HG03135 (cell line): ENCODE measurements around the gene SPX.

Source experiments
- ATAC-seq: cut with Tn5 transposase; IDR thresholded peaks from one replicate; pipeline ENCODE4 v1.9.1; 2021; ENCODE audit warnings: mild to moderate bottlenecking, moderate library complexity; ENCODE audit not compliant: unreplicated experiment

The SPX gene

DNA sequence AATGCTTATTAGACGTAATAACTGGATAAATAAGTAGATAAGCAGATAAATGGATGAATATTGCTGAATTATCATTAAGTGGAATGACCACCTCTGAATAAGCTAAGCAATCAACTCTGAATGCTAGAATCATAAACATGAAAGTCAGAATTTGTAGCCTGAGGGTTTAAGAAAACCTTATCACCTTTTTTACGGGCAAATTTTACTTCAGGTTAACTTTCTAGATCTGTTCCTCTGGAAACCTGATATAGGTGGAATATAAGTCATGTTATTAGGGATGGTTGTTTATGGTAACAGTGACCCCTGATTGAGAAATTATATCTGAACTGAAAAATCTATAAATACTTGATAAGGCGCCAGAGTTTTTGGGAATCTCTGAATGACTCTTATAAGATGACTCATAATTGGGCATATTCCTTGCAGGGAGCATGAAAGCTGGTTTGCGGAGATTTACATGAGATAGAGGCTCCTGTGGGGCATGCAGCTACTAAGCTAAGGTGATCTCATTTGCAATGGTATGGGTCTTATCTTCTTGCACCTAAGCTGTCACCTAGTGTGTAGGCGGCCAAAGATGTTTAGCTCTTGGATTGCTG lies 12.1 kb downstream of the SPX start:
- ATAC-seq: no peak

DNA sequence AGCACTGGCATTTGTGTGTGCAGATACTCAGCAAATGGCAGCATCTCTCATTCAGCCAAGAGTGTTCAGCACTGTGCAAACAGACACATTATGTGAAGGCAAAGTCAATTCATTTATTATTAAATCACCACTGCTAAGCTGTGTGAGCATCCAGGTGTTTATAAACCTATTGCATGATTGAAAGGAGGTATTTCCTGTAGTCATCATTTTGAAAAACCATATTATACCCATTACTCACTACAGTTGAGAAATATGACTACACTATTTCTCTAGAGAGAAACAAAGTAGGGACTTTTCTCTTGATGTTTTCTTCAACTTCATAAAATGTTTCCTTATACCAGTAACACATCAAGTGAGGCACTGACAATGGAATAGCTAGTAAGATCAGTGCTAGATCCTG lies 13.7 kb downstream of the SPX start:
- no peak for ATAC-seq

DNA sequence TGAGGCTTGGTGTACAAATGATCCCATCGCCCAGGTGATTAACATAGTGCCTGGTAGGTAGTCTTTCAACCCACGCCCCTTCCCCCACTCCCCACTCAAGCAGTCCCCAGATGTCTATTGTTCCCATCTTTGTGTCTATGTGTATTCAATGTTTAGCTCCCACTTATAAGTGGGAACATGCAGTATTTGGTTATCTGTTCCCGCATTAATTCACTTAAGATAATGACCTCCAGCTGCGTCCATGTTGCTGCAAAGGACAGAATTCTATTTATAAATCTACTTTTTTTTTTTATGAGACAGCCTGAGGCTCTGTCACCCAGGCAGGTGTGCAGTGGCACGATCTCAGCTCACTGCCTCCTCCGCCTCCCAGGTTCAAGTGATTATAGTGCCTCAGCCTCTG lies 15.7 kb downstream of the SPX start:
- no peak for ATAC-seq

DNA sequence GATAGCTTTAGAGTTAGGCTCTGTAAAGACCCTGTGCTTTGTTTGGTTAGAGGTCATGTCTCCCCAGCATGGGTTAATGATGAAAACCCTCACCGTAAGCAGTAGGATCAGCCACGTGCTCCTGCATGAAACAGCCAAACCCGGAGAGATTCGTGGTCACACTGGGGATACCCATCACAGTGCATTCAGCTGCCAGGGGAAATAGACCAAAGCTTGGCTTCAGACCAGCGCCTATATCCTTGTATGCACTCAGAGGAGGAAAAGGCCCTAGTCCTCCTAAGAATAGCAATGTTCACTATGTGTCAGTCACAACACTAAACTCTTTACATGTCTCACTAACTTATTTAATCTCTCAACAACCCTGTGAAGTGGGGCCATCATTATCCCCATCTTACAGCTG lies 16.3 kb downstream of the SPX start:
- ATAC-seq: no peak

DNA sequence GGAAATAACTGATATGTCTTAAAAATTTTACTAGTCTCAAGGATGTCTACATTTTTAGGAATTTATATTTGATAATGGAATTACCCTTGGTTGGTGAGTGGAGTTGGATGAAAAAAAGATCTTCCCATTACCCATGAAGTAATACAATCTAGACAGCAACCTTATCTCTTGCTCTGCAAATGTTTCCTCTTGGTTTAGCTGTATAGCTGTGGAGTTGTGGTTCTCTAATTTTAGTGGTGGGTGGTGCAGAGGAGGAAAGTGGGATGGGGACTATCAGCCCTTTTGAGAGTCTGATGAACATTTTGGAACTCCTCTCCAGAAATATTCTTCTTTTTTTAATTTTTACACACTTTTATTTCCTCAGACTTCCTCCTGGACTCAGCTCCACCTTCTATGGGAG lies 17.1 kb downstream of the SPX start:
- ATAC-seq: no peak

DNA sequence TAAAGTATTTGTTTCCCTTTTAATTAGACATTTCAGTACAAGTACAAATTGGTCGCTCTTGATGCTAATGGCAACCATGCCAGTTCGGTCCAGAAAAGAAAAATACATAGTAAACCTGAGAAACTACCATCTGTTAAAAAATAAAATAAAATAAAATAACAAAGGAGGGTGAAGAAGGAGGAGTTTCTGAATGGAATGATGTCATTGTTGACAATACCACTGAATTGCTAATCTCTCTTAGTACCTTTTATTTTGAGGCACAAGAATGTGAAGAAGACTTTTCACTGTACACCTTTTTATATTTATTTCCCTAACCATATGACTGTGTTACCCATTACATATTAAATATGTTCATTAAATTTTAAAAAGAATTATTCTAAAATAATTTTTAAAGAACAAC lies 19.5 kb downstream of the SPX start:
- ATAC-seq: no peak

DNA sequence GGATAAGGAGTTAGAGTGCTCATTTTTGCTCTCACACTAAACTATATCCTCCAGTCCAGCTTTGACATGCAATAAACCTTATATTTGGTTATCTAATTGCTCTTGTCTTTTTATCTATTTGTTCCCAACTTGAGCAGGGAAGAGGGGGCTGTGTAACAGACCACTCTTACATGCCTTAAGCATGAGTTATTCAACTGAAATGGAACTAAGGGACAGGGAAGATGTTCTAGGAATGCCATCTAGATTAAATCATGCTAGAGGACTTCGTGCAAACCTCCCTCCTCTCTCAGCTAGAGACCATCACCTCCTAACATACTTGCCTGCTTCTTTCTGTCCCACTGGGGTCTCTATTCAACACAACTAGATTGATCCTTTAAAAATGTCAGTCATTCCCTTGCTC lies 20.6 kb downstream of the SPX start:
- no peak for ATAC-seq

DNA sequence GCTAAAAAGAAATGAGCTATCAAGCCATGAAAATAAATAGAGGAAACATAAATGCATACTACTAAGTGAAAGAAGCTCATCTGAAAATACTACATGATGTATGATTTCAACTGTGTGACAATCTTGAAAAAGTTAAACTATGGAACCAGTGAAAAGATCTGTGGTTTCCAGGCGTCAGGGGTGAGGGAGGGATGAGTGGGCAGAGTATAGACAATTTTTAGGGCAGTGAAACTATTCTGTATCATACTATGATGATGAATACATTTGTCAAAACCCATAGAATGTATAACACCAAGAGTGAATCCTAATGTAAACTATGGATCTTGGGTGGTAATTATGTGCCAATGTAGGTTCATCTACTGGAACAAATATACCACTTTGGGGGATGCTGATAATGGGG lies 21.3 kb downstream of the SPX start:
- ATAC-seq: no peak

DNA sequence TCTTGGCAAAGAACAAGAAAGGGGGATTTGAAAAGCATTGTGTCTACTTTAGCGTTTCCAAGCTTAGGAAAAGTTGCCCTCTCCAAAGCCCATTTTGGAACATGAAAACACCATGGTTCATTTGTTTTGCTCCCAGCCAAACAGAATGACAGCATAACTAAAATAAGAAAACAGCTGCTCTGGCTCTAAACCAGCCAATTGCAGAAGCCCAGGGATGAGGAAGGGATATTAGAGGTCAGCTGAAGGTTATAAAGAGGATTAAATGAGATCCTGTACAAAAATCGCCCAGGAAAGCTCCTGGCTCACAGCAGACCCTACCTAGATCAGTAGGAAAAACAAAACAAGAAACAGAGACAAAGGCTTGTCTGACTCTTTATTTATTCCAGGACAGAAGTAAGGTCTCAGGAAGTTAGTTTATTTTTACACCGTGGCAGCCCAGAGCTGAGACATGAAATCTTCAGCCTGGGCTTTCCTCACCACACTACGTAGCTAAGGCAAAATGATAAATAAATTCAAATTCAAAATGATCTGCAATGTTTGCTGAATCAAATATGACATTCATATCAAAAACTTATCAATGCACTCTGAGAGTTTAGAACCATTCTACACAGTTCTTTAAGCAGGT lies 25.9 kb downstream of the SPX start:
- ATAC-seq: no peak

DNA sequence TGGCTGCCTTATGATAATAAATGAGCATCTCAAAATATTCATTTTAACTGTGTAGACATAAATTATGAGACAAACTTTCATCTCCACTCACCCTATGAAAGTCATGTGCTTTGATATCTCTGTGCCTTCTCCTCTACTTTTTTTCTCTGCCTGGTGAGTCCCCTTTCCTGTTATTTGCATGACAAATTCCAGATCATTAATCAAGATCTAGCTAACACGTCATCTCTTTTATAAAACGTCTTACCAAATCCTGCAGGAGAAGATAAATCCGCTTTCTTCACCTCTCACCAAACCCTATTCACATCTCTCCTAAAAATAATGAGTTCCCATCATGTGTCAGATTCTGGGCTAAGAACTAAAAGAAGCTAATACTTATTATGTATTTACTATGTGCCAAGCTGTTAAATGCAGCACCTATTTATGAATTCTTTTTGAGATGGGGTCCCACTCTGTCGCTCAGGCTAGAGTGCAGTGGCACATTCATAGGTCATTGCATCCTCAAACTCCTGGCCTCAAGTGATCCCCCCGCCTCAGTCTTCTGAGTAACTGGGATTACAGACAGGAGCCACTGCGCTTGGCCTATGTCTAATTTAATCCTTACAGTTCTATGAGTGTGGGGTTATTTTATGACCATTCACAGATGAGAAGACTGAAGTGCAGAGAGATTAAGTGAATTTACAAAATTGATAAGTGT lies 26.7 kb downstream of the SPX start:
- ATAC-seq: no peak

DNA sequence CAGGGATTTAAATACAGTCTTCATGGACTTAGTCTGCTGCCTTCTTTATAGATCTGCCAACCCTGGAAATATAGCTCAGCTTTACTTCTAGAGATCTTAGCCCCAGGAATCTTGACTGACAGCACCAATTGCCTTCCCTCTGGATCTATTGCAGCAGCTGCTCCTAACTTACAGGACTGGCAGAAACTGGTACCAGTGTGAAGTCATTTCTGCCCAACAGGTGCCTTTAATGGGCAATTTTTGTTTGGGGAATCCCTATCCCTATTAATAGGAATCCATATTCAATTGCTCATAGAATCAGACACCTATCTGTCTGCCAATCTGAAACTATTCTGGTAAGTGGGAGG lies 27.2 kb downstream of the SPX start:
- ATAC-seq: no peak

DNA sequence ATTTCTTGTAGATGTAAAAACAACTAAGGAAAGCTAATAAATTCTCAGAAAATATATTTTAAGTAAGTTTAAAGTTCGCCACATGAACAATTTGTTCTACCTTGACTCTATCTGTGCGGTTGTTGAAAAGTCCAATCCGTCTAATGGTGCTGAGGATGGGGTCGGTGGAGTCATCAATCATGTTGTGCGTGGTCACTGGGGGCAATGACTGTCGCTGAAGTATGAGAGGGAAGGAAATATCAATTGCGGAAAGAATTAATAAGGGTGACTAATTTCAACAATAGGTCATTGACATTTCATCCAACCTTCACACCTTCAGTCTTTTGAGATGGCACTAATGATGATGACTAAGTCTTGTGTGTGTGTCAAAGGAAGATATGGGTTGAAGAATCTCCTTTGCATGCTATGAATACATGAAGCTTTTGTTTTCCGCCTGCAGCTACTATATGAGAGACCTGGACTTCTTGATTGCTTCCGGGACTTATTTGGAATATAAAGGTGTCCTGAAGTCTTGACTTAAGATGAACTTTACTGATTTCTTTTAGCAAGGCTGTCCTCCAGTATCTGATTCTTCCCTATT lies 32.1 kb downstream of the SPX start:
- ATAC-seq: no peak

DNA sequence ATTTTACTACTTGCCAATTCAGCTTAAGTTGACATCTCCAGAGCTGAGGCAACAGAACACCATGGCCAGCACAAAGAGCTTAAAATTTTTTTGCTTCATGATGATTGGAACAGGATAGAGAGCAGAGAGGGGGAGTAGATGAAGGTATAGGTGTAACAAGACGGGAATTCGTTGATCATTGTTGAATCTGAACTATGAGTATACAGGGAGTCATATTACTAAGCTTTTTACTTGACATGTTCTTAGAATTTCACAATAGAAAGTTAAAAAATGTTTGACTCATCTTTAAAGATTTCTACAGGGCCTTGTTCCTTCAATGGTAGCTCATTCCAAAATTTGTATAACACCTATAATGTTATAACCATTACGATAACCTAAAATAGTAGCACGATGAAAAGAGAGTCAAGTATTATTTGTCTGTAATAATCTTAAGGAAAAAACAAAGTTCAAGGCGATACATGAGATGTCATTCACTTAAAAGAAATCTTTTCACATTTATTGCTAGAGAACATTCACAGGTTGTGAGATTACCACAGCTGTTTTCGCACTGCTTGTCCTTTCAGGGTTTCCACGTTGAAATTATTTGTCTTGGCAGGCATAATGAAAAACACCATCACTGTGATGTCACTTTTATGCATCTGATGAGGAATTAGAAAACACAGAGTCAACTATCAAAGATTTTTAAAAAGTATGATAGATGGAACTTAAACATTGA lies 33.9 kb downstream of the SPX start:
- no peak for ATAC-seq

DNA sequence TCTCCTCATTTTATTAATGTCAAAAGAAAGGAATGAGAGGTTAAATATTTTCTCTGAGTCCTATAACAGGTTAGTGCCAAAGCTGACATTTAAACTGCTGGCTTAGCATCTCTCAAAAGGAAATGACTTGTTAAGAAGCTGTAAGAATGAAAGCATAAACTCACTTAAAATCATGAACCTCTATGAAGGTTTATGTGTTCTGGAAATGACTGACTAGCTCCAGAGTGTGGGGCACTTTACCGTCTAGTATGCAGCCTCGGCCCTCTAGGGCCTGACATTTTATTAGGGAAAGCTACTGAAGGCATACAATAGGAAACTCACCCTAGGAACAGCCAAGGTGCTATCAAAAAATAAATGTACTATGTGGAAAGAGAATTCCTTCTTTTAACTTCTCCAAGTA lies 35.1 kb downstream of the SPX start:
- no peak for ATAC-seq

DNA sequence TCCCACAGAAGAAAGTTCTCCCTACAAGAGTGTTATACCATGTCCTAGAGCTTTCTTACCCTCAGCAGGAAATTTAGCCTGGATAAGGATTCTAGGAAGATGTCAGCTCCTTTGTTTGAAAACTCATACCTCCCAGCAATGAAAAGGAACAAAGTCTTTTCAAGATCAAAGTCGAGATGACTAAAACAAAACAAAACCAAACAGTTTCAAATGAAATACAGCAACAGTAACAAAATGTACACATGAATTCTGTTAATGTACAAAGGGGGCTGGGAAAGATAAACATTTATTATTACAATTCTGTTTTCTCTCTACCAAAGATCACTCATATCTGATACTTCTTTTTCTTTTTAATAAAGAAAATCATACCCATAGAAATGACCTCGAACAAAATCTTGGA lies 36.8 kb downstream of the SPX start:
- ATAC-seq: no peak

DNA sequence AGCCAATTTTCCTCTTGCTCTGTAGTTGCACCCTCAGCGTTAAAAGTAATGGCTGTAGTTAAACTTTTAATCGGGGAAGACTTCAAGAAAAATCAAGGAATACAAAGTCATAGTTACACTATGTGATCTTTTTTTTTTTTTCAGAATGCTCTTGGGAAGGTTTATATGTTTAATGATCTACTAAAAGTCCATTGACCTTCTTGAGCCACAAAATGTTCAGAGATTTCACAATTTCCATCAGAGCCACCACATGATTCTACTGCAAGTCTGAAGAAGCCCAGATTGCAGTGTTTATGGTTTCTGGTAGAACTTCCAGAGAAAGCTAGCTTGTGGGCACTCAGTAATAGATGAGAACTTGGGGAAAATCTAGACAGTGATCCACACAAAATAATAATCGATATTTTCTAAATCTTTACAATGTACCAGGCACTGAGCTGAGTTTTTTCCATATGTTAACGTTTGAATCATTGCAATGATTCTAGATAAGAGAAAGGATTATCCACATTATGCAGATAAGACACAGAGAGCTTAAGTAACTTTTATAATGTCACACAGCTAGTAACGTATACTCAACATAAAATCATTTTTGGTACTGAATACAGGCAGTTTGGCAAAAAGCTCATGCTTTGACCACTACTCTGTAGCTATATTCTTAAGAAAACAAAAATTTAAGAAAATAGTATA lies 40.3 kb downstream of the SPX start:
- no peak for ATAC-seq

DNA sequence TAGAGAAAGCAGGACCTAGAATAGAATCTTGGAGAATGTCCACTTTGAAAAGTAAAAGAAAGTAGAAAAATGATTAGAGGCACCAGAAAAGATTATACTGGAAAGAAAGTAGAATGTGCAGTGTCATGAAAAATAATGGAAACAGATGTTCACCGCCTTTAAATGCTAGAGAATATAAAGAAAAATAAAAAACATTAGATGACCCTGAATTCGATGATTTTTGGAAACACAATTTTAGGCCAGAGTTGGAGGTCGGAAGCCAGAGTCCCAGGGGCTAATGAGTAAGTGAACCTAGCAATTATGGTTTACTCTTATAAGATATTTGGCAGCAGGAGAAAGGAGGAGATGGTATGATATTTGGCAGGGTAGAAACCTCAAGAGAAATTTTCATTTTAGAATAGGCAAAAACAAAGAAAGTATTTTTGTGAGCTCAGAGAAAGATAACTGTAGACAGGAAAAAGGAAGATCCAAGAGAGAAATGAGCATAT lies 40.9 kb downstream of the SPX start:
- no peak for ATAC-seq

DNA sequence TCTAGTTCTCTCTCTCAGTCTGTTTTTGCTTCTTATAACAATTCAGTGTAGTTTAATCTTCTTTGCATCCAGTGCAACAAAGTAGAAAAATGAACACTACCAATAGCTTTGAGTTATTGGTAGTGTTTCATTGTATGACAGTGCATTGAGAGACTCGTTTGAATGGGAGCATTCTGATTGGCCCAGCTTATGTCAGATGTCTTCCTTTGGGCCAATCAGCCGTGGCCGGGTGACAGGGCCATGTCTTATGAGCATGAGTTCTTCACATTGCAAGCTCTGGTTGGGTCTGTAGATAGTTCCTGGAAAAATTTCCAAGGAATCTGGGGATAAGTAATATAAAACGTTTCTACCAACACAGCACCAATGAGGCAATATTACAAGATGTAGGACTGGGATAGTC lies 42.0 kb downstream of the SPX start:
- ATAC-seq: no peak

DNA sequence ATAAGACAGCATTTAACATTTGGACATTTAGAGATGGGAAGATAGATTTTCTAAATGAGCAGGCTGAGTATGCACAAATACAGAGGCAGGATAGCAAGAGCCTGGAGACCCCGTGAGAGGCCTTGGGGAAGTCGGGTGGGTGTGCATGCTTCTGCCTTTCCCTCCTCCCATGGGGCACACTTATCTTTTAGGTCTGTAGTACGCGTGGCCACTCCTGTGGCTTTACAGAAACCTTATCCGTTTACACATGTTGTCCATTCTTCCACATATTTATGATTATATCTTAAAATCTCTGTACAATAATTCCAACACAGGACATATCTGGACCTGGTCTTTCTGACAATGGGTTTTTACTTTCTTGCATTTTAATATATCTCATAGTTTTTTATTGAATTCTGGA lies 45.0 kb downstream of the SPX start:
- ATAC-seq: no peak

DNA sequence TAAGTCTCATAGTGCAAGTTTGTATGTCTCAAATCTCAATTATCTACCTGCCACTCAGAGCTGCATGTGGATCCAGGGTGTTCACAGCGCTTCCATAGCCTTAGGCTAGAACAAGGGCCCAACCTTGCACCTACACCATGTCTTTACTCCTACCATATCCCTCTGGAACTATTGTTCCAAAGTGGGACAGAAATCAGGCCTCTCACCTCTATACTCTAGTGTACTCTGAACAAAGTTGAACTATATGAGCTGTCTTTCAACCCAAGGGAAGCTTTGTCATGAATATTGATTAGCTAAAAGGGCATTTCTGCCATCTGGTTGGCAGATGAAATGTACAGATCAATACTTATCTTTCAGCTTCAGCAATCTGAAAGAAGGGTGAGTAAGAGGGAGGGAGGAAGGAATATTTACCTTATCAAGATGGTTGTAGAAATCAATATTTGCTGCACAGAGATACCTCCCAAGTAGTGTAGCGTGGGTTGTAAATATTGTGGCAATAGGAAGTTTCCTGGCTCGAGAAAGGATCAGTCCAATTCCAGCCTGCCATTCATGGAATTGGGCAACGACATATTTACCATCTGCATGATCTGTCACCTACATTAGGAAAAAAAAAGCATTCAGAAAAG lies 47.8 kb downstream of the SPX start:
- no peak for ATAC-seq

DNA sequence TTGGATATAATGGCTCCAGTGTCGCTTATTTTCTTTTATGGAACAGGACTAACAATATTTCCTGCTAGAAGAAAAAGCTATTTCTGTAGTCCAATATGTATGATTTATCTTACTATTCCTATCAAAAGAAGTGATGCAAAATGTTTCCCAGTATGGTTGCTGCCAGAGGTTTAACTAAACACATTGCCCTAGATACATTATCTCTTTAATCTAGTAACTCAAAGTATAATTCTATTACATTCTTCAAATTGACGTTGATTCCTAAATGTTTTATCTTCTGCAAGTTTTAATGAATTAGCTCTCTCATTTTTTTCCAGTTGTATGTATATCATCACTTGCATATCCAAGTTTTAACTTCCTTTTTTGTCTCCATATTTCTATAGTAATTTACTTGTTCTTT lies 50.3 kb downstream of the SPX start:
- ATAC-seq: no peak
